GM03348 (cell line): ENCODE results near the gene PAFAH1B2.
"Not testable (repeated sequence)": the region's sequence is repeated elsewhere in the genome, so short reads cannot be mapped to it uniquely, and the experiment has no call there.

Source experiments
- DNase-seq: peaks from one replicate; pipeline ENCODE4 v3.0.0; 2012; ENCODE audit warnings: low spot score

Gene PAFAH1B2

GRCh38 chr11:117172724-117173421 lies 28.8 kb downstream of the PAFAH1B2 start:
- DNase-seq = no peak

- DNase-seq = no peak
Observed at GRCh38 chr11:117175104-117175503, 31.0 kb downstream of the PAFAH1B2 start.

- no peak for DNase-seq
Observed at GRCh38 chr11:117175781-117176180, 31.7 kb downstream of the PAFAH1B2 start.

- DNase-seq = no peak
Observed at GRCh38 chr11:117176186-117176585, 32.1 kb downstream of the PAFAH1B2 start.

GRCh38 chr11:117177534-117178209 lies 33.6 kb downstream of the PAFAH1B2 start:
- DNase-seq = no peak

- peak; percentile 94 for DNase-seq
Observed at GRCh38 chr11:117178210-117179034, 34.3 kb downstream of the PAFAH1B2 start, which contains the start of gene SIDT2. Gene SIDT2 (plus strand): TSS chr11:117178743. CDS start chr11:117179264, 521 bp downstream.

GRCh38 chr11:117179048-117179999 lies 35.2 kb downstream of the PAFAH1B2 start:
- DNase-seq = peak; percentile 62

GRCh38 chr11:117180020-117180419 lies 35.9 kb downstream of the PAFAH1B2 start:
- DNase-seq = peak; percentile 57

- DNase-seq = peak; percentile 79
Observed at GRCh38 chr11:117180661-117181585, 36.8 kb downstream of the PAFAH1B2 start.

GRCh38 chr11:117181586-117182550 lies 37.8 kb downstream of the PAFAH1B2 start:
- DNase-seq = no peak

GRCh38 chr11:117182551-117182935 lies 38.5 kb downstream of the PAFAH1B2 start:
- no peak for DNase-seq

- not testable (repeated sequence) for DNase-seq
Observed at GRCh38 chr11:117183178-117183577, 39.1 kb downstream of the PAFAH1B2 start.

- DNase-seq = no peak
Observed at GRCh38 chr11:117183724-117184349, 39.8 kb downstream of the PAFAH1B2 start.

- DNase-seq = no peak
Observed at GRCh38 chr11:117185736-117186430, 41.8 kb downstream of the PAFAH1B2 start.

GRCh38 chr11:117186431-117186761 lies 42.3 kb downstream of the PAFAH1B2 start:
- no peak for DNase-seq

GRCh38 chr11:117187007-117187406 lies 42.9 kb downstream of the PAFAH1B2 start:
- DNase-seq = no peak

- DNase-seq = no peak
Observed at GRCh38 chr11:117187428-117187798, 43.3 kb downstream of the PAFAH1B2 start.

- no peak for DNase-seq
Observed at GRCh38 chr11:117187799-117188481, 43.9 kb downstream of the PAFAH1B2 start.
